GM12873 (cell line): ENCODE data around the gene MAGEC2.

ENCODE experiments used
- TF ChIP-seq, protein P1 (sequence below): IDR thresholded peaks from 2 replicates; pipeline ENCODE4 v1.5.1; 2012; ENCODE audit warnings: low read depth, mild to moderate bottlenecking, moderate library complexity, low read length, control low read depth; ENCODE audit not compliant: insufficient read depth; ENCODE audit errors: missing control alignments

The MAGEC2 gene

GRCh38 chrX:142233400-142233799 is 28.3 kb upstream of the MAGEC2 start:
- TF ChIP-seq, protein P1, sequence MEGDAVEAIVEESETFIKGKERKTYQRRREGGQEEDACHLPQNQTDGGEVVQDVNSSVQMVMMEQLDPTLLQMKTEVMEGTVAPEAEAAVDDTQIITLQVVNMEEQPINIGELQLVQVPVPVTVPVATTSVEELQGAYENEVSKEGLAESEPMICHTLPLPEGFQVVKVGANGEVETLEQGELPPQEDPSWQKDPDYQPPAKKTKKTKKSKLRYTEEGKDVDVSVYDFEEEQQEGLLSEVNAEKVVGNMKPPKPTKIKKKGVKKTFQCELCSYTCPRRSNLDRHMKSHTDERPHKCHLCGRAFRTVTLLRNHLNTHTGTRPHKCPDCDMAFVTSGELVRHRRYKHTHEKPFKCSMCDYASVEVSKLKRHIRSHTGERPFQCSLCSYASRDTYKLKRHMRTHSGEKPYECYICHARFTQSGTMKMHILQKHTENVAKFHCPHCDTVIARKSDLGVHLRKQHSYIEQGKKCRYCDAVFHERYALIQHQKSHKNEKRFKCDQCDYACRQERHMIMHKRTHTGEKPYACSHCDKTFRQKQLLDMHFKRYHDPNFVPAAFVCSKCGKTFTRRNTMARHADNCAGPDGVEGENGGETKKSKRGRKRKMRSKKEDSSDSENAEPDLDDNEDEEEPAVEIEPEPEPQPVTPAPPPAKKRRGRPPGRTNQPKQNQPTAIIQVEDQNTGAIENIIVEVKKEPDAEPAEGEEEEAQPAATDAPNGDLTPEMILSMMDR, result no peak

DNA sequence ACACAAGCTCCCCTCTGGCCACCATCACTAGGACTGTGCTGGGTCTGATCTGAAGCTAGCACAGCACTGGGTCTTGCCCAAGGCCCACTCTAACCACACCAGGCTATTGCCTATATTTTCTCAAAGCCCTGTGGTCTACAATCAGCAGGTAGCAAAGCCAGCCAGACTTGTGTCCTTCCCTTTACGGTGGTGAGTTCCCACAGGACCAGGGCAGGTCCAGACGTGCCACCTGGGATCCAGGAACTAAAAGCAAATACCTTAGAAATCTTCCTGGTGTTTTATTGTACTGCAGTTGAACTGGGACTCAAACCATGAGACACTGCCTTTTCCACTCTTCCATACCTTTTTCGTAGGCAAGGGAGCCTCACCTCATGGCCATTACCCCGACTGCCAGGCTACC is 9.0 kb upstream of the MAGEC2 start:
- TF ChIP-seq, protein P1, result no peak

DNA sequence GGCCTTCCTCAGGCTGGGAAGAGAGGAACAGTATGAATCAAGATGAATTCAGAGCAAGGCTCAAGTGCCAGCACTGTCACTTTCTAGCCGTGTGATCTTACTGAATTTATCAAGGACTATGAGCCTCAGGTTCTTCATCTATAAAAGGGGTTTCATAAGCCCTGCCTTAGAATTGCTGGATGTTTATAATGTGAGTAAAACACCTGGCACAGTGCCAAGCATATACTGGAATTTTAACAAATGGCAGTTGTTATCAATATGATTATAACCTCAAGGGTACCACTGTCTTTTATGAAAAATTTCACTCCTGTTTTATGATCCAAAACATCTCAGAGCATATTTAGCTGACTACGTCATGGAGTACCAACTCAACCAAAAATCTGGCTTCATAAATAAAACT is 4.0 kb downstream of the MAGEC2 start:
- TF ChIP-seq, protein P1, result no peak

GRCh38 chrX:142186103-142186502 is 19.0 kb downstream of the MAGEC2 start:
- TF ChIP-seq, protein P1, result no peak

DNA sequence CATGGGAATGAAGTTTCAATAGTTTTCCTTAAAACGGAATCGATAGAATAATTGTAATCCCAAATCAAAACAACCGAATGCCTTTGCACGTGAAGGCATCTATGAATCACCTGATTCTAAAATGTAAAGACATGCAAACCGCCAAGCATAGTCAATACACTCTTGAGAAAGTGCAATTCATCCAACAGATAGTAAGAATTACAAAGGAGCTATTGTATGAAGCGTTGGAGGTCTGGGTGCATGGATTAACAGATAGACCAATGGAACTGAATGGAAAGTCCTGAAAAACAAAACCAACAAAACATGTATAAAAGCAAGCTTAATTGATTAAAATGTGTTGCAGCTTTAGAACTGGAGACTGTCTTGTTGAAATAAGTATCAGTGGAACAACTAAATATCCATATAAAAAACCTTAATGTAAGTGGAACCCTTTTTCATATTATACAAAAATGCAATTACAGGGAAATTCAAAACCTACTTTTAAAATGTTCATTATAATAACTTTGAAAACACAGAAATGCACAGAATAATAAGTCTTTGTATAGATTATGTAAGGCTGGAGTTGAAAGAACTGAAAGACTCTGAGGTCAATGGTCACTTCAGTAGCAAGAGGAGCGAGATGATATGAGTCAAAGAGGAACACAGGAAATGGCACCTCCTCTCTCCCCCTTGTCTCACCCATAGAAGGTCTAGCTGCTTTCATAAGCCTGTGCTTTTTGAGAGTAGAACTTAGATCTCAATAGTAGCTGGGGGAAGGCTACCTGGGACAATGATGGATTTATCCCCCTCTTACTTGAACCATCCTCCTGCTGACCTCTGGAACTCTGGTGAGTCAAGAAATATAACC is 20.1 kb downstream of the MAGEC2 start:
- TF ChIP-seq, protein P1, result no peak

DNA sequence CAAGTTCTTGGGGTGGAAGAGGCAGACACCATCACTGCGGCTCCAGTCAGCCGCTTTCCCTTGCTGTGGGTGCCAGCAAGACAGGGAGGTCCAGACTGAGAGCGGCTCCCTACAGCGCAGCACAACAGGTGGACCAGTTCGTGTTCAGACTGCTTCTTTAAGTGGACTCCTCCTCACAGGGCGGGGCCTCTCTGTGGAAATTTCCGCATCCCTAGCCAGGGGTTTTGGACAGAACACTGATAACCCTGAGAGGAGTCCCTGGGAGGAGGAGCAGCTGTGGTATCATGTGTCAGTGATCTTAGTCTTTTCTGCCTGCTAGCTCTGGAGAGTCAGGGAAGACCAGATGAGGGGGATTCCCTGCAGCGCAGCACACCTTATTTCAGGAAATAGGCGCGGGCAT is 48.5 kb downstream of the MAGEC2 start:
- TF ChIP-seq, protein P1, result no peak
